ENCODE data around the gene GXYLT2. TPM values are rescaled to one million over a fixed set of nuclear protein-coding genes. Genes with fewer than 3 reads are reported as not detected.
A peak's percentile ranks its signal among the peaks of the same experiment; 100 is the strongest.

Gene GXYLT2
- total and polyA plus RNA-seq, 2 of the 13 experiments (the other 11 are each of a cell fraction or from before 2014, with no cell fraction given), result 4.3 to 6.9 TPM

- TF ChIP-seq ERF (CRISPR knock-in tag; IDR thresholded peaks at IDR 0.05), result 0 out of 2 replicates have a peak, but pooled peaks have one; percentile 34
- peak; percentile 27; the same call in 1 of the 2 replicates for TF ChIP-seq ZFX (CRISPR knock-in tag; IDR thresholded peaks at IDR 0.05; ENCODE audit: low read depth)
- peak; percentile 50; the same call in 1 of the 2 replicates for TF ChIP-seq HDAC1 (CRISPR knock-in tag; IDR thresholded peaks at IDR 0.05)
- TF ChIP-seq ZNF607 (CRISPR knock-in tag; IDR thresholded peaks at IDR 0.05; ENCODE audit: borderline replicate concordance), result no peak
- TF ChIP-seq IKZF1 (IDR thresholded peaks at IDR 0.05), result no peak
- TF ChIP-seq TBP (CRISPR knock-in tag; IDR thresholded peaks at IDR 0.05), result no peak
- peak; percentile 41; the same call in 1 of the 2 replicates for TF ChIP-seq ZBTB34 (CRISPR knock-in tag; IDR thresholded peaks at IDR 0.05)
- TF ChIP-seq ZNF512 (CRISPR knock-in tag; IDR thresholded peaks at IDR 0.05), result no peak
- peak; percentile 75 for TF ChIP-seq RCOR2 (CRISPR knock-in tag; IDR thresholded peaks at IDR 0.05)
- no peak for TF ChIP-seq ZBTB26 (CRISPR knock-in tag; IDR thresholded peaks at IDR 0.05; ENCODE audit: borderline replicate concordance)
- TF ChIP-seq SMYD3 (CRISPR knock-in tag; IDR thresholded peaks at IDR 0.05), result 0 out of 2 replicates have a peak, but pooled peaks have one; percentile 32
- no peak; the same call in 1 of the 2 replicates for TF ChIP-seq RXRA (CRISPR knock-in tag; IDR thresholded peaks at IDR 0.05)
- TF ChIP-seq EP300 (IDR thresholded peaks at IDR 0.05; ENCODE audit: low read depth in 2 of 2, low read length in 2 of 2), result peak in 1 of 2 experiments; percentile 57; a peak in 1 of 4 replicates
- TF ChIP-seq EP300 (CRISPR knock-in tag; IDR thresholded peaks at IDR 0.05; ENCODE audit: borderline replicate concordance), result no peak
- TF ChIP-seq, protein P1, sequence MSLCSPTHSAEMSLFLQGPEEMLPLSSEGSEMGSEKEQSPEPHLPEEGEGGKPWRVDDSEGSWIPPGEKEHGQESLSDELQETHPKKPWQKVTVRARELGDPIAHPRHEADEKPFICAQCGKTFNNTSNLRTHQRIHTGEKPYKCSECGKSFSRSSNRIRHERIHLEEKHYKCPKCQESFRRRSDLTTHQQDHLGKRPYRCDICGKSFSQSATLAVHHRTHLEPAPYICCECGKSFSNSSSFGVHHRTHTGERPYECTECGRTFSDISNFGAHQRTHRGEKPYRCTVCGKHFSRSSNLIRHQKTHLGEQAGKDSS (CRISPR knock-in tag; IDR thresholded peaks at IDR 0.05; ENCODE audit: borderline replicate concordance, low read depth), result 0 out of 2 replicates have a peak, but pooled peaks have one; percentile 14
- TF ChIP-seq ZBTB37 (CRISPR knock-in tag; IDR thresholded peaks at IDR 0.05), result no peak
- no peak for TF ChIP-seq ZNF136 (CRISPR knock-in tag; IDR thresholded peaks at IDR 0.05; ENCODE audit: low read depth)
- TF ChIP-seq NFIB (CRISPR knock-in tag; IDR thresholded peaks at IDR 0.05; ENCODE audit: borderline replicate concordance), result no peak
- no peak for TF ChIP-seq CENPT (CRISPR knock-in tag; IDR thresholded peaks at IDR 0.05; ENCODE audit: low read depth)
- 0 out of 2 replicates have a peak, but pooled peaks have one; percentile 73 for TF ChIP-seq ARID3A (IDR thresholded peaks at IDR 0.05; ENCODE audit: low read depth, low read length)
Observed at GRCh38 chr3:72938471-72939265, 50.8 kb downstream of the GXYLT2 start (continued).

Data from HepG2 (cell line).